ENCODE data around the gene ZMAT5.
A peak's percentile ranks its signal among the peaks of the same experiment; 100 is the strongest.

ZMAT5 gene

GRCh38 chr22:29766632-29767170, at the start of gene ZMAT5:
TSS of gene ZMAT5 (minus strand) at chr22:29767007. CDS start at chr22:29748544, 18,463 bp downstream.
- TF ChIP-seq, protein P1, sequence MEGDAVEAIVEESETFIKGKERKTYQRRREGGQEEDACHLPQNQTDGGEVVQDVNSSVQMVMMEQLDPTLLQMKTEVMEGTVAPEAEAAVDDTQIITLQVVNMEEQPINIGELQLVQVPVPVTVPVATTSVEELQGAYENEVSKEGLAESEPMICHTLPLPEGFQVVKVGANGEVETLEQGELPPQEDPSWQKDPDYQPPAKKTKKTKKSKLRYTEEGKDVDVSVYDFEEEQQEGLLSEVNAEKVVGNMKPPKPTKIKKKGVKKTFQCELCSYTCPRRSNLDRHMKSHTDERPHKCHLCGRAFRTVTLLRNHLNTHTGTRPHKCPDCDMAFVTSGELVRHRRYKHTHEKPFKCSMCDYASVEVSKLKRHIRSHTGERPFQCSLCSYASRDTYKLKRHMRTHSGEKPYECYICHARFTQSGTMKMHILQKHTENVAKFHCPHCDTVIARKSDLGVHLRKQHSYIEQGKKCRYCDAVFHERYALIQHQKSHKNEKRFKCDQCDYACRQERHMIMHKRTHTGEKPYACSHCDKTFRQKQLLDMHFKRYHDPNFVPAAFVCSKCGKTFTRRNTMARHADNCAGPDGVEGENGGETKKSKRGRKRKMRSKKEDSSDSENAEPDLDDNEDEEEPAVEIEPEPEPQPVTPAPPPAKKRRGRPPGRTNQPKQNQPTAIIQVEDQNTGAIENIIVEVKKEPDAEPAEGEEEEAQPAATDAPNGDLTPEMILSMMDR (IDR thresholded peaks at IDR 0.05), result no peak
- H3K27ac ChIP-seq, result peak within 1 kb of the TSS; percentile 88 to 92
- peak; percentile 94 for DNase-seq (ENCODE audit: low spot score)
- peak within 1 kb of the TSS; percentile 98 for H3K4me3 ChIP-seq

DNA sequence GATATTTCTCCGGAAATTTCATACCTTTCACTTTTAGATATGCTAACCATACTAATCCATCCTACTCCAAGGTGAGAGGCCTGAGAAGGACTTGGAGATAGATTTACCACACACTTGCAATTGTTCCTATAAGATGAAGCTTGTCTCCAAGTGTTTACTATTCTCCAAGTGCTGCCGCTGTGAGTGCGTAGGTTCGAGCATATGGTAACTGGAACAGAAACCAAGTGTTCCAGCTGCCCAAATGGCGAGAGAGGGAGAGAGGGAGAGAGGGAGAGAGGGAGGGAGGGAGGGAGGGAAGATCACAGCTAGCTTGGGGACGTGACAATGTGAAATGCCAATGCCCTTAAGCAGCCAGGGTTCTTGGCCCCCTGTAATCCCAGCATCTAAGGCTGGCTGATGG, 49.7 kb upstream of the ZMAT5 start:
- peak overlapping the region in 1 of 2 donors; percentile 54 for H3K27ac ChIP-seq
- H3K4me3 ChIP-seq, result no peak overlapping the region
- TF ChIP-seq, protein P1 (IDR thresholded peaks at IDR 0.05), result no peak
- DNase-seq (ENCODE audit: low spot score), result no peak

GRCh38 chr22:29816128-29816527, 49.3 kb upstream of the ZMAT5 start:
- DNase-seq (ENCODE audit: low spot score), result no peak
- Histone ChIP-seq H3K27ac (peak overlapping the region in 1 of 2 donors; percentile 29), H3K4me3 (no peak overlapping the region)
- TF ChIP-seq, protein P1 (IDR thresholded peaks at IDR 0.05), result no peak

GRCh38 chr22:29815580-29815979, 48.8 kb upstream of the ZMAT5 start:
- TF ChIP-seq, protein P1 (IDR thresholded peaks at IDR 0.05), result no peak
- Histone ChIP-seq H3K4me3 (no peak overlapping the region), H3K27ac (peak overlapping the region in 1 of 2 donors; percentile 29)
- DNase-seq (ENCODE audit: low spot score), result no peak

GRCh38 chr22:29814003-29814402, 47.2 kb upstream of the ZMAT5 start:
- TF ChIP-seq, protein P1 (IDR thresholded peaks at IDR 0.05), result no peak
- no peak for DNase-seq (ENCODE audit: low spot score)
- Histone ChIP-seq H3K4me3 (no peak overlapping the region), H3K27ac (no peak overlapping the region)

DNA sequence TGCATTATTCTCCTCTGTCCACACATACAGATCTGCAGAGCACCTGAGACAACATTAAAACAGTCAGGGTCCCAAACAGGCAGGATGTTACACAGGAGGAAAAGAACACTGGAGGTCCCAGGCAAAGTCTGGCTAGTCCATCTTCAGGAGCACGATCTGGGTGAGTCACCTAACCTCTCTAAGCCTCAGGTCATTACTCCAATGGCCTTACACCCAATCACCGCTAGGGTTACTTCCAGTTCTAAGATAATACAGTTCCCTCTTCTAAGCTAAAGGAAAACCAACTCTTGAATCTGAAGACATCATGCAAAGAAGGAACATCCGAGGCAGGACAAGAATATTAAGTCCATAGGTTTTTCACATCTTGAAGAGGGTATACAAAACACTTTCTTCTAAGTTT, 46.8 kb upstream of the ZMAT5 start:
- H3K4me3 ChIP-seq, result no peak overlapping the region
- TF ChIP-seq, protein P1 (IDR thresholded peaks at IDR 0.05), result no peak
- no peak overlapping the region for H3K27ac ChIP-seq
- DNase-seq (ENCODE audit: low spot score), result no peak

- DNase-seq (ENCODE audit: low spot score), result no peak
- Histone ChIP-seq H3K27ac (no peak overlapping the region), H3K4me3 (no peak overlapping the region)
- TF ChIP-seq, protein P1 (IDR thresholded peaks at IDR 0.05), result no peak
These were observed 46.3 kb upstream of the ZMAT5 start for GRCh38 chr22:29813126-29813525.
